NCI-H510A treated with DMSO at 0.1 percent for 48 hours (cell line): ENCODE data around the gene CRYZ.
"Not testable (repeated sequence)": the region's sequence is repeated elsewhere in the genome, so short reads cannot be mapped to it uniquely, and the experiment has no call there.

Experiments
- DNase-seq: peaks from one replicate; lab custom pipeline; 2025; lab: John Stamatoyannopoulos, UW

CRYZ gene

GRCh38 chr1:74732960-74733603 lies at the start of gene CRYZ, which contains the start of gene TYW3:
Gene CRYZ, minus strand, starts transcription at chr1:74733050. Its CDS starts 8,229 bp downstream, at chr1:74724821.
Gene TYW3, plus strand, starts transcription at chr1:74733152. Its CDS starts 93 bp downstream, at chr1:74733245.
- peak; percentile 97 for DNase-seq

GRCh38 chr1:74780594-74780993 lies 47.7 kb upstream of the CRYZ start:
- no peak for DNase-seq

GRCh38 chr1:74779750-74780149 lies 46.9 kb upstream of the CRYZ start:
- DNase-seq, result no peak

GRCh38 chr1:74777525-74777924 lies 44.7 kb upstream of the CRYZ start:
- no peak for DNase-seq

GRCh38 chr1:74775735-74776134 lies 42.9 kb upstream of the CRYZ start:
- DNase-seq, result no peak

GRCh38 chr1:74773582-74773981 lies 40.7 kb upstream of the CRYZ start:
- no peak for DNase-seq

- DNase-seq, result peak; percentile 29
These were observed 40.1 kb upstream of the CRYZ start for GRCh38 chr1:74772945-74773344.

- peak; percentile 85 for DNase-seq
These were observed 39.2 kb upstream of the CRYZ start for GRCh38 chr1:74771913-74772515.

- no peak for DNase-seq
These were observed 34.6 kb upstream of the CRYZ start for GRCh38 chr1:74767490-74767889.

GRCh38 chr1:74766579-74766978 lies 33.7 kb upstream of the CRYZ start:
- DNase-seq, result no peak

- DNase-seq, result no peak
These were observed 31.0 kb upstream of the CRYZ start for GRCh38 chr1:74763807-74764206.

GRCh38 chr1:74756650-74757049 lies 23.8 kb upstream of the CRYZ start:
- DNase-seq, result not testable (repeated sequence)

- DNase-seq, result no peak
These were observed 22.6 kb upstream of the CRYZ start for GRCh38 chr1:74755475-74755874.

GRCh38 chr1:74753104-74753503 lies 20.3 kb upstream of the CRYZ start:
- DNase-seq, result no peak

- DNase-seq, result no peak
These were observed 16.1 kb upstream of the CRYZ start for GRCh38 chr1:74748960-74749359.

GRCh38 chr1:74745247-74745646 lies 12.4 kb upstream of the CRYZ start:
- not testable (repeated sequence) for DNase-seq

- not testable (repeated sequence) for DNase-seq
These were observed 7.6 kb upstream of the CRYZ start for GRCh38 chr1:74740307-74740980.

- no peak for DNase-seq
These were observed 4.5 kb upstream of the CRYZ start for GRCh38 chr1:74737333-74737732.

GRCh38 chr1:74733604-74734484 lies 994 bp upstream of the CRYZ start:
- DNase-seq, result peak; percentile 93

GRCh38 chr1:74732071-74732946 lies 541 bp downstream of the CRYZ start:
- not testable (repeated sequence) for DNase-seq

GRCh38 chr1:74731399-74732052 lies 1.3 kb downstream of the CRYZ start:
- no peak for DNase-seq
